GM18511 (cell line): ENCODE measurements around the gene ETV3.

Source experiments
- ATAC-seq: cut with Tn5 transposase; IDR thresholded peaks from one replicate; pipeline ENCODE4 v1.9.1; 2021; ENCODE audit warnings: mild to moderate bottlenecking, moderate library complexity; ENCODE audit not compliant: unreplicated experiment

Gene ETV3

GRCh38 chr1:157095091-157095490 lies 43.1 kb downstream of the ETV3 start:
- no peak for ATAC-seq

GRCh38 chr1:157092831-157093230 lies 45.4 kb downstream of the ETV3 start:
- ATAC-seq, result no peak

- no peak for ATAC-seq
Observed at GRCh38 chr1:157091668-157092273, 46.4 kb downstream of the ETV3 start.

GRCh38 chr1:157091186-157091585 lies 47.0 kb downstream of the ETV3 start:
- ATAC-seq, result no peak

- no peak for ATAC-seq
Observed at GRCh38 chr1:157090771-157091170, 47.4 kb downstream of the ETV3 start.

- ATAC-seq, result no peak
Observed at GRCh38 chr1:157090196-157090647, 48.0 kb downstream of the ETV3 start.

GRCh38 chr1:157089789-157090188 lies 48.4 kb downstream of the ETV3 start:
- no peak for ATAC-seq

- no peak for ATAC-seq
Observed at GRCh38 chr1:157088607-157089006, 49.6 kb downstream of the ETV3 start.

GRCh38 chr1:157087030-157087429 lies 51.2 kb downstream of the ETV3 start:
- no peak for ATAC-seq

- ATAC-seq, result no peak
Observed at GRCh38 chr1:157086299-157086698, 51.9 kb downstream of the ETV3 start.

- ATAC-seq, result no peak
Observed at GRCh38 chr1:157085421-157085820, 52.8 kb downstream of the ETV3 start.

- no peak for ATAC-seq
Observed at GRCh38 chr1:157084720-157085119, 53.5 kb downstream of the ETV3 start.

GRCh38 chr1:157081707-157082106 lies 56.5 kb downstream of the ETV3 start:
- no peak for ATAC-seq

- ATAC-seq, result no peak
Observed at GRCh38 chr1:157080714-157081113, 57.5 kb downstream of the ETV3 start.

GRCh38 chr1:157077394-157077793 lies 60.8 kb downstream of the ETV3 start:
- ATAC-seq, result no peak

- no peak for ATAC-seq
Observed at GRCh38 chr1:157073944-157074685, 64.1 kb downstream of the ETV3 start.
